IMR-90 (cell line): ENCODE results near the gene GGTA1. TPM values are rescaled to one million over a fixed set of nuclear protein-coding genes. Genes with fewer than 3 reads are reported as not detected.
A peak's percentile ranks its signal among the peaks of the same experiment; 100 is the strongest.

Source experiments
- ATAC-seq: fragments of 200-7000 bp; cut with Tn5 transposase; 2 replicates; pipeline ENCODE4 v1.9.1; 2020; ENCODE audit warnings: low read depth, mild to moderate bottlenecking, moderate library complexity
- BruUV-seq: library from RNA; stranded (reverse); fragments of 400-500 nt; replicated peaks from 2 replicates; lab custom pipeline; 2021; lab: Mats Ljungman, UMichigan
- CTCF ChIA-PET: fragments of 300-600 bp; formaldehyde crosslinking; extraction: SDS; loops from one replicate; lab custom pipeline; 2021; ENCODE audit warnings: antibody characterized with exemption; lab: Yijun Ruan, JAX
- POLR2A ChIA-PET: fragments of 300-600 bp; sonication (Branson Sonifier 250); formaldehyde crosslinking; loops from one replicate; lab custom pipeline; 2022; ENCODE audit warnings: antibody characterized with exemption; ENCODE audit not compliant: unreplicated experiment; lab: Charles Lee
- DNase-seq: peaks from one replicate; pipeline ENCODE4 v3.0.0; 2013
- H2AFZ ChIP-seq: replicated peaks from 2 replicates; pipeline ENCODE3; 2013; ENCODE audit warnings: low read length, mild to moderate bottlenecking; ENCODE audit not compliant: poor library complexity
- H2AK5ac ChIP-seq: 2 replicates; pipeline ENCODE4 v1.6.1; 2013; ENCODE audit warnings: low read depth, low read length, inconsistent platforms
- H2AK9ac ChIP-seq: replicated peaks from 2 replicates; pipeline ENCODE3; 2013; ENCODE audit warnings: mild to moderate bottlenecking, low read depth, low read length, moderate library complexity; ENCODE audit not compliant: poor library complexity
- H2BK120ac ChIP-seq: 2 replicates; pipeline ENCODE4 v1.6.1; 2013; ENCODE audit warnings: low read depth, low read length, inconsistent platforms
- H2BK15ac ChIP-seq: 3 replicates; pipeline ENCODE4 v1.6.1; 2013; ENCODE audit warnings: low read depth, low read length, inconsistent platforms
- H2BK20ac ChIP-seq: 2 replicates; pipeline ENCODE4 v1.6.1; 2013; ENCODE audit warnings: low read depth, mild to moderate bottlenecking, inconsistent platforms, low read length, moderate library complexity
- H2BK5ac ChIP-seq: 2 replicates; pipeline ENCODE4 v1.6.1; 2013; ENCODE audit warnings: mild to moderate bottlenecking, low read depth, low read length, inconsistent platforms; ENCODE audit not compliant: poor library complexity, severe bottlenecking
- H3K14ac ChIP-seq: replicated peaks from 2 replicates; pipeline ENCODE4 v1.6.1; 2013; ENCODE audit warnings: low read depth, low read length, inconsistent platforms
- H3K18ac ChIP-seq: 2 replicates; pipeline ENCODE4 v1.6.1; 2013; ENCODE audit warnings: low read depth, low read length, control low read depth
- H3K23ac ChIP-seq: 2 replicates; pipeline ENCODE4 v1.6.1; 2013; ENCODE audit warnings: low read depth, low read length, inconsistent platforms
- H3K27ac ChIP-seq: 2 replicates; pipeline ENCODE4 v1.5.1; 2013; ENCODE audit warnings: mild to moderate bottlenecking, control low read depth, low read length; ENCODE audit not compliant: insufficient read depth
- H3K27me3 ChIP-seq: 2 replicates; pipeline ENCODE4 v1.6.1; 2013; ENCODE audit warnings: low read length; ENCODE audit not compliant: control insufficient read depth, insufficient read depth
- H3K36me3 ChIP-seq: 2 replicates; pipeline ENCODE4 v1.6.1; 2013; ENCODE audit warnings: low read length, mixed read lengths; ENCODE audit not compliant: control insufficient read depth, insufficient read depth
- H3K4ac ChIP-seq: 2 replicates; pipeline ENCODE4 v1.6.1; 2013; ENCODE audit warnings: low read depth, low read length, inconsistent platforms
- H3K4me1 ChIP-seq: 2 replicates; pipeline ENCODE4 v1.6.1; 2013; ENCODE audit warnings: low read length, mixed read lengths; ENCODE audit not compliant: control insufficient read depth, insufficient read depth
- H3K4me2 ChIP-seq: 2 replicates; pipeline ENCODE4 v1.6.1; 2013; ENCODE audit warnings: low read depth, mild to moderate bottlenecking, control low read depth, low read length, moderate library complexity
- H3K4me3 ChIP-seq: 2 replicates; pipeline ENCODE4 v1.5.1; 2013; ENCODE audit warnings: low read depth, mild to moderate bottlenecking, control low read depth, low read length, moderate library complexity; ENCODE audit not compliant: insufficient read depth
- H3K56ac ChIP-seq: 2 replicates; pipeline ENCODE4 v1.6.1; 2013; ENCODE audit warnings: low read length, inconsistent platforms; ENCODE audit not compliant: insufficient read depth; ENCODE audit errors: extremely low read depth
- H3K79me1 ChIP-seq, 2 experiments: 2 replicates each; pipeline ENCODE4 v1.6.1; 2013; ENCODE audit warnings: low read length in 2 of 2, inconsistent platforms in 1 of 2, low read depth in 1 of 2
- H3K9ac ChIP-seq: 2 replicates; pipeline ENCODE4 v1.6.1; 2013; ENCODE audit warnings: low read depth, low read length, control low read depth
- H3K9me1 ChIP-seq: 2 replicates; pipeline ENCODE4 v1.6.1; 2013; ENCODE audit warnings: low read length, inconsistent platforms; ENCODE audit not compliant: insufficient read depth
- H3K9me3 ChIP-seq: 2 replicates; pipeline ENCODE4 v1.6.1; 2013; ENCODE audit warnings: low read length; ENCODE audit not compliant: control insufficient read depth, insufficient read depth
- H4K20me1 ChIP-seq: 2 replicates; pipeline ENCODE4 v1.6.1; 2013; ENCODE audit warnings: low read length, inconsistent platforms; ENCODE audit not compliant: insufficient read depth
- H4K5ac ChIP-seq: 2 replicates; pipeline ENCODE4 v1.6.1; 2013; ENCODE audit warnings: mild to moderate bottlenecking, low read depth, low read length, control low read depth
- H4K8ac ChIP-seq, 2 experiments: 2 replicates each; pipeline ENCODE4 v1.6.1; 2013; ENCODE audit warnings: low read depth in 2 of 2, low read length in 2 of 2, control low read depth in 1 of 2, inconsistent platforms in 1 of 2
- H4K91ac ChIP-seq: 2 replicates; pipeline ENCODE4 v1.6.1; 2013; ENCODE audit warnings: low read depth, low read length, inconsistent platforms; ENCODE audit not compliant: insufficient read depth
- CHD1 ChIP-seq: IDR thresholded peaks from 2 replicates; pipeline ENCODE4 v1.6.1; 2012; ENCODE audit warnings: low read depth, low read length, improper control_type of control experiment
- MAZ ChIP-seq: IDR thresholded peaks from 2 replicates; pipeline ENCODE4 v1.6.1; 2012; ENCODE audit warnings: low read depth, mild to moderate bottlenecking, low read length, improper control_type of control experiment, moderate library complexity, borderline replicate concordance
- MXI1 ChIP-seq: IDR thresholded peaks from 2 replicates; pipeline ENCODE4 v1.6.1; 2012; ENCODE audit warnings: low read depth, mild to moderate bottlenecking, low read length, moderate library complexity, borderline replicate concordance
- NFE2L2 ChIP-seq: fragments of 150-350 bp; IDR thresholded peaks from 2 replicates; pipeline ENCODE4 v1.6.1; 2016; ENCODE audit warnings: low read depth, mild to moderate bottlenecking, low read length
- RAD21 ChIP-seq: IDR thresholded peaks from 2 replicates; pipeline ENCODE4 v1.6.1; 2012; ENCODE audit warnings: low read length, improper control_type of control experiment
- RCOR1 ChIP-seq: IDR thresholded peaks from 2 replicates; pipeline ENCODE4 v1.6.1; 2012; ENCODE audit warnings: mild to moderate bottlenecking, low read length, improper control_type of control experiment; ENCODE audit not compliant: insufficient replicate concordance
- RFX5 ChIP-seq: IDR thresholded peaks from 2 replicates; pipeline ENCODE4 v1.8.0; 2012; ENCODE audit warnings: low read depth, mild to moderate bottlenecking, low read length, moderate library complexity
- WGBS, 2 experiments: methylation state at CpG; one replicate each; pipeline versions ENCODE4 v1.1.5 to v1.1.7; 2013; ENCODE audit warnings: missing lambda C conversion rate in 2 of 2; ENCODE audit not compliant: insufficient read length in 1 of 2; ENCODE audit errors: extremely low coverage in 2 of 2; 5-methylcytosine and 5-hydroxymethylcytosine counted together
- dilution Hi-C: fragments of 300-500 bp; cut with HindIII; formaldehyde crosslinking; loops from one replicate; pipeline ENCODE4 v1.14.3; 2018; ENCODE audit warnings: low sequenced_read_pairs; ENCODE audit not compliant: unreplicated experiment
- in situ Hi-C: fragments of 300-500 bp; cut with MboI; formaldehyde crosslinking; loops from 3 replicates; pipeline ENCODE4 v1.14.3; 2019; ENCODE audit warnings: low sequenced_read_pairs, inconsistent platforms, mixed read lengths
- intact Hi-C: fragments of 100-400 bp; cut with micrococcal nuclease; formaldehyde crosslinking; loops from 2 replicates; pipeline ENCODE4 v1.10.0; 2022
- polyA plus RNA-seq, 3 experiments: library from polyadenylated mRNA; depleted of rRNA; stranded (reverse); fragments of >200 nt; gene quantifications; 2 replicates each; pipeline ENCODE4 v1.2.3, GENCODE V29; 2012; ENCODE audit warnings: low replicate concordance in 1 of 3
- total RNA-seq: library from RNA; depleted of rRNA; stranded (reverse); fragments of >200 nt; gene quantifications from 2 replicates; pipeline ENCODE4 v1.2.3, GENCODE V29; 2012
- TF ChIP-seq, protein P1 (sequence below): fragments of 150-350 bp; IDR thresholded peaks from 2 replicates; pipeline ENCODE4 v1.6.1; 2017; ENCODE audit warnings: mild to moderate bottlenecking, antibody characterized with exemption, low read length, low read depth

GGTA1 gene
- total and polyA plus RNA-seq, 2 of the 4 experiments (the other 2 are of a cell fraction): not detected

DNA sequence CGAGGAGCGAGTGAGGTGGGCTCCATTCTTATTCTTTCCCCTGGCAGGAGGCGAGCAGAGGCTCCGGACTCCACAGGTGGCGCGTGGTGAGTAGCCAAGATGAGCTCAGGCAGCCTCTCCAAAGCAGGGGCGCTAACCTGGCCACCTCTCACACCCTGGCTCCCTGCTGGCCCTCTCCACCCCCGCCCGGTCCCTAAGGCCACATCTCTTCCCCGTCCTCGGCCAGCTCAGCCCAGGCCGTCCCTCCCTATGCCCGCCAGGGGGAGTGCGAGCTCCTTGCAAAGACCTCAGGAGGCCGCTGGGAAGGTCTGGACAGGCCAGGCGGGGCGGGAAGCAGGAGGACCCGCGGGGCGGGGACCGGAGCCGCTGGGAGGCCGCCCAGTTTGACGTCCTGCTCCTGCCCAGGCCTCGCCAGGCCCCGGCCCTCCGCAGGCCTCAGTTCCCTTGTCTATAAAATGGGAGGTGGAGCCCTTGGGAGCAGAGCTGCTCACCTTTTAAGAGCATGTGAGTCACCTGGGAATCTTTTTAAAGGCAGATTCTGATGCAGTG lies 46.3 kb upstream of the GGTA1 start (continued):
- TF ChIP-seq RFX5: no peak

DNA sequence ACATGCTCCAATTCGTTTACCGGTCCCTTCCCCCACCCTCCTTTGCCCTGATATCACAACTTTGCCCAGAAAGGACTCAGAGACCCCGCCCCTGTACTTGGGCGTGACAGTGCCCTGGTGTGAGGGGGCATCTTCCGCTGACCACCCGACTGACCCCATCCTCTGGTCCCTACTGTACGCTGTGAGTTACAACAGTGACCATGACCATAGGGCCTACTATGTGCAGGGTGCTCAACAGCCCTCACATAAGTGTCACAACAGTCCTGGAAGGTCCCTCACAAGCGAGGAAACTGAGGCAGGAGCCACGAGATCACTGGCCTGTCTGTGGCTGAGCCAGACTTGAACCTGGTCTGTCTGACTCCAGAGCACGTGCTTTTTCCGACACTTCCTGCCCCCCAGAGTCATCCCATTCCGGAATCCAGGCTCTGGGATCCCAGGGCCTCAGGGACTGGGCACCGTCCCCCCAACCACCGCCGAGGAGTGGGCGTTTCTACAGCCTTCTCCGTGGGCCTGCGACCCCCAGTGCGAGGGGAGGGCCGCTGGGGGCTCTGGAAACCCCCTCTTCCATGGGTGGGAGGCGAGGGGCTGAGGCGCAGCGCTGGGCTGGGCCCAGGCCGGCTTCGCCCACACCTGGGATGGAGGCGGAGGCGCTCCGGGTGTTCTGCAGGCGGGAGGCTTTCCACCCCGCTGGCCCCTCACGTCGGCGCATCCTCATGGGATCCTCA lies 45.7 kb upstream of the GGTA1 start:
- Histone ChIP-seq H2AK5ac (peak overlapping the region; percentile 87; the same call in 1 of the 2 replicates), H3K27me3 (peaks cover 14% of the 10 kb centered on the region), H3K56ac (no peak overlapping the region), H3K4me1 (no peaks in the 10 kb centered on the region), H4K20me1 (no peaks in the 10 kb centered on the region), H3K4ac (peak overlapping the region; percentile 69), H2BK120ac (peak overlapping the region; percentile 33; the same call in 1 of the 2 replicates), H3K4me2 (no peak overlapping the region), H3K9ac (no peak overlapping the region), H3K4me3 (no peak overlapping the region), H2BK15ac (no peak overlapping the region), H4K5ac (no peak overlapping the region), H2AFZ (peak overlapping the region; percentile 94), H3K9me3 (no peaks in the 10 kb centered on the region), H3K14ac (no peak overlapping the region), H2BK5ac (no peak overlapping the region), H3K18ac (no peak overlapping the region), H3K36me3 (no peaks in the 10 kb centered on the region), H4K8ac (peak overlapping the region in 1 of 2 experiments; percentile 75; a peak in 1 of 4 replicates), H2AK9ac (peak overlapping the region; percentile 1), H2BK20ac (peak overlapping the region; percentile 85; the same call in 1 of the 2 replicates), H3K27ac (no peak overlapping the region), H3K79me1 (no peaks in the 10 kb centered on the region), H4K91ac (peak overlapping the region; percentile 49; the same call in 1 of the 2 replicates), H3K9me1 (no peaks in the 10 kb centered on the region), H3K23ac (no peak overlapping the region)
- ATAC-seq (no peak), DNase-seq (no peak)
- TF ChIP-seq RFX5 (no peak), MAZ (no peak), RAD21 (no peak), MXI1 (no peak), RCOR1 (no peak), NFE2L2 (no peak), CHD1 (no peak)
- TF ChIP-seq, protein P1, sequence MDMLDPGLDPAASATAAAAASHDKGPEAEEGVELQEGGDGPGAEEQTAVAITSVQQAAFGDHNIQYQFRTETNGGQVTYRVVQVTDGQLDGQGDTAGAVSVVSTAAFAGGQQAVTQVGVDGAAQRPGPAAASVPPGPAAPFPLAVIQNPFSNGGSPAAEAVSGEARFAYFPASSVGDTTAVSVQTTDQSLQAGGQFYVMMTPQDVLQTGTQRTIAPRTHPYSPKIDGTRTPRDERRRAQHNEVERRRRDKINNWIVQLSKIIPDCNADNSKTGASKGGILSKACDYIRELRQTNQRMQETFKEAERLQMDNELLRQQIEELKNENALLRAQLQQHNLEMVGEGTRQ: no peak
- BruUV-seq: no TSS peak
- 61% methylated on average over 14 of the region's 33 CpGs; no CpG with 5 or more reads in 1 of the 2 experiments for WGBS, 2 experiments
- CTCF ChIA-PET: interaction anchor here (0.6 to 1.7 kb wide), 11 partner anchors 9 to 580 kb away, joined by 3 to 10 read pairs (median 3); no protein-coding TSS in a partner anchor
- intact Hi-C loops (loop anchor here (5.0 kb wide), 1 partner anchor 552 kb away; no protein-coding TSS in a partner anchor), dilution Hi-C loops (no loop called here), in situ Hi-C loops (loop anchor here (5.0 kb wide), 1 partner anchor 452 kb away; no protein-coding TSS in a partner anchor)
- POLR2A ChIA-PET: interaction anchor here (0.6 kb wide), 1 partner anchor 148 kb away, joined by 3 read pairs; no protein-coding TSS in a partner anchor
